Muscle of arm (tissue), 14 donors: ENCODE measurements around the gene EPM2A. TPM values are rescaled to one million over a fixed set of nuclear protein-coding genes. Genes with fewer than 3 reads are reported as not detected.
"Not testable (repeated sequence)": the region's sequence is repeated elsewhere in the genome, so short reads cannot be mapped to it uniquely, and the experiment has no call there.

Experiments
- DNase-seq: peaks from one replicate; pipeline ENCODE4 v3.0.0-alpha.2; 2013
- long read RNA-seq, 11 donors: transcript quantifications; one replicate each; lab custom pipeline, GENCODE V29; 2026
- polyA plus RNA-seq, 12 donors: library from polyadenylated mRNA; unstranded; fragments of 120-200 nt; gene quantifications; one replicate each; pipeline ENCODE4 v1.2.1, GENCODE V29; 2013; ENCODE audit not compliant: insufficient read length in 12 of 12

Gene EPM2A
- polyA plus RNA-seq: 10 to 100 TPM in 10 of 12 donors, 1 to 10 TPM in 1, not detected in 1; 6.9 to 25.0 (median 18.2) TPM
- long read RNA-seq, donor 1, full-length matches to known transcripts: 1 of 1 reads
- long read RNA-seq, donor 1, partial matches to known transcripts: 0 of 1 reads
- long read RNA-seq, donor 1, other reads (novel, unspliced or antisense): 0 of 1 reads
- long read RNA-seq, donor 2, full-length matches to known transcripts: 9 of 9 reads
- long read RNA-seq, donor 2, partial matches to known transcripts: 0 of 9 reads
- long read RNA-seq, donor 2, other reads (novel, unspliced or antisense): 0 of 9 reads
- long read RNA-seq, donor 3, full-length matches to known transcripts: 7 of 7 reads
- long read RNA-seq, donor 3, partial matches to known transcripts: 0 of 7 reads
- long read RNA-seq, donor 3, other reads (novel, unspliced or antisense): 0 of 7 reads
- long read RNA-seq, donor 4, full-length matches to known transcripts: 6 of 6 reads
- long read RNA-seq, donor 4, partial matches to known transcripts: 0 of 6 reads
- long read RNA-seq, donor 4, other reads (novel, unspliced or antisense): 0 of 6 reads
- long read RNA-seq, donor 5, full-length matches to known transcripts: 20 of 20 reads
- long read RNA-seq, donor 5, partial matches to known transcripts: 0 of 20 reads
- long read RNA-seq, donor 5, other reads (novel, unspliced or antisense): 0 of 20 reads
- long read RNA-seq, donor 6, partial matches to known transcripts: 0 of 2 reads
- long read RNA-seq, donor 6, other reads (novel, unspliced or antisense): 0 of 2 reads
- long read RNA-seq, donor 7, partial matches to known transcripts: 0 of 4 reads
- long read RNA-seq, donor 7, other reads (novel, unspliced or antisense): 0 of 4 reads
- long read RNA-seq, donor 8, full-length matches to known transcripts: 27 of 27 reads
- long read RNA-seq, donor 8, partial matches to known transcripts: 0 of 27 reads
- long read RNA-seq, donor 8, other reads (novel, unspliced or antisense): 0 of 27 reads
- long read RNA-seq, donor 9, full-length matches to known transcripts: 4 of 4 reads
- long read RNA-seq, donor 9, partial matches to known transcripts: 0 of 4 reads
- long read RNA-seq, donor 9, other reads (novel, unspliced or antisense): 0 of 4 reads
- long read RNA-seq, donor 10, full-length matches to known transcripts: 11 of 11 reads
- long read RNA-seq, donor 10, partial matches to known transcripts: 0 of 11 reads
- long read RNA-seq, donor 10, other reads (novel, unspliced or antisense): 0 of 11 reads
- long read RNA-seq, donor 11, full-length matches to known transcripts: 12 of 12 reads
- long read RNA-seq, donor 11, partial matches to known transcripts: 0 of 12 reads
- long read RNA-seq, donor 11, other reads (novel, unspliced or antisense): 0 of 12 reads

DNA sequence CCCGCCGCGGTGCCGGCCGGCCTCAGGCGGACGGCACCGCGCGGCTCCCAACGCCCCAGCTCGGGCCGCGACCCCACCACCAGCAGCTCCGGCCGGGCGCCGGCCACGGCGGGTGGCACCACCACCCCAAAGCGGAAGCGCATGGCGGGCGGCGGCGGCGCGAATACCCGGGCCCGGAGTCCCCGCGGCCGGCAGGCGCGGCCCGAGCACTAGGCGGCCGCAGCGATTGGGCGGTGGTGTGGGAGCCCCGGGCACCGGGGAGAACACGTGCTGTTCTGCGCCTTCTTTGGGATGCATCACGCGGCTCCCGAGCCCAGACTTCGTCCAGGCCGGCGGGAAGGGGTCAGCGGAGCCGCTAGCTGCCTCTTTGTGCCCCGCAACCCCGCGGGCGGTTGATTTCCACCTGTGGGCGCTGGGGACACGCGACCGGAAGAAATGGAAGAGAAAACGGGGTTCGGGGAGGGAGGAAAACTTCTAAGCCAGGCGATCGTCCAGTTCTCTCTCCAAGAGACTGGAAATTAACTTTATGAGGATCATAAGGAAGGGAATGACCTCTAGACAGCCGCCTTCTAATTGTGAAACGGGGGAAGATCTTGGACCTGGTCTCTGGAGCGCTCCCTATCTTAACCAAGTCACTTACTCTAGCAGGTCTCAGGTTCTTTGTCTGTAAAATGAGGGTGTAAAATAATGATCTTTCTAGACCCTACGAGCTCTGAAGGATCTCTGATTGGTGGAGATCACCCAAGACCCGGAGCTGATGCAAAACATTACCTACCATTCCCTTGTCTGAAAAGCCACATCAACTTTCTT, at the start of gene EPM2A:
Gene EPM2A (minus strand): TSS at position 165 of the 810 bp plus-strand sequence. CDS start 22 bp downstream, at position 143.
- DNase-seq: peak; percentile 73

DNA sequence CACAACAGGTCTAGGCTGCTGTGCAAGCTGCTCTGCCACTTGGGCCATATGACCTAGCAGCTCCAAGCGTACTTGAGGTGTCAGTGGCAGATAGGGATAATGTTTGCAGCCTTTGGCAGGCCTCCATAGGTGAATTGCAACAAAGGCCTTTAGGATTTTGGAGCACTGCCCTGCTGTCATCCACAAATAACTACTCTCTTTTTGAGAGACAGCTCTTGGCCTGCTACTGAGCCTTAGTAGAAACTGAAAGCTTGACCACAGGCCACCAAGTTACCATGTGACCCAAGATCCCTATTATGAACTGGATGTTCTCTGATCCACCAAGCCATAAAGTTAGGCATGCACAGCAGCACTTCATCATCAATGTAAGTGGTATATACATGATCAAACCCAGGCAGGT, 49.4 kb upstream of the EPM2A start:
- DNase-seq: no peak

DNA sequence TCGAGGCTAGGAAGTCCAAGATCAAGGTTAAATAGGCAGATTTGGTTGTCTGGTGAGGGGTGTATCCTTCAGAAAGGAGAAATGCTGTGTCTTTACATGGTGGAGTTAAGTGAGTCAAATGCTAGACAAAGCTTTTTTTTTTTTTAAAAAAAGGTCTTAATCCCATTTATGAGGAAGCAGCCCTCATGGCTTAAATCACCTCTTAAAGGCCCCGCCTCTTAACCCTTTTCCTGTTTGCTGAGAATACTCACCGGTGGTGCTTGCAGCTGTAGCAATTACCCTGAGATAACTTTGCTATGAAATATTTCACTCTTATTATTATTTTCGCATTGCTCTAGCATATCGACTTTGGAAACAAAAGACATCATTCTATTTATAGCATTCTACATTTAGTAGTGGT, 48.5 kb upstream of the EPM2A start:
- DNase-seq: no peak

DNA sequence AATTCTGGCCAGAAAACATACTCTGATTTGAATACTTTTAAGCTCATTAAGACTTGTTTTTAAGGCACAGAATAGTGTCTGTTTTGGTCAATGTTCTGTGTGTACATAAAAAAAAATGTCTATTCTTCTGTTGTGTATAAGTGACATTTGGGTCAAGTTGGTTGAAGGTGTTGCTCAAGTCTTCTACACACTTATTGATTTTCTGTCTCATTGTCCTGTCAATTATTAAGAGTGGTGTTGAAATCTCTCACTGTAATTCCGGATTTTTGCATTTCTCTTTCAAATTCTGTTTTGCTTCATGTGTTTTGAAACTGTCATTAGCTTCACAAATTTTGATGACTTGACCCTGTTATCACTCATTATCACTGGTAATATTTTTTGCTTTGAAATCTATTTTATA, 37.5 kb upstream of the EPM2A start:
- no peak for DNase-seq

DNA sequence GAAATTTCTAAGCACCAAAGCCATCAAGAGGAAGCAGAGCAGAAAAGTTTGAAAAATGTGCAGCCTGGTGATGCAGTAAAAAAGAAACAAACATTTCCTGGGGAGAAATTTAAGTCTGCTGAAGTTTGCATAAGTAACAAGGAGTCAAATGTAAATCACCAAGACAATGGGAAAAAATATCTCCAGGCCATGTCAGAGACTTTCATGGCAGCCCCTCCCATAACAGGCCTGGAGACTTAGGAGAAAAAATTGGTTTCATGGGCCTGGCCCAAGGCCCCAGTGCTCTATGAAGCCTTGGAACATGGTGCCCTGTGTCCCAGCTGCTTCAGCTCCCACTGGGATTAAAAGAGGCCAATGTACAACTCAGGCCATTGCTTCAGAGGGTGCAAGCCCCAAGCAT, 30.1 kb upstream of the EPM2A start:
- no peak for DNase-seq

DNA sequence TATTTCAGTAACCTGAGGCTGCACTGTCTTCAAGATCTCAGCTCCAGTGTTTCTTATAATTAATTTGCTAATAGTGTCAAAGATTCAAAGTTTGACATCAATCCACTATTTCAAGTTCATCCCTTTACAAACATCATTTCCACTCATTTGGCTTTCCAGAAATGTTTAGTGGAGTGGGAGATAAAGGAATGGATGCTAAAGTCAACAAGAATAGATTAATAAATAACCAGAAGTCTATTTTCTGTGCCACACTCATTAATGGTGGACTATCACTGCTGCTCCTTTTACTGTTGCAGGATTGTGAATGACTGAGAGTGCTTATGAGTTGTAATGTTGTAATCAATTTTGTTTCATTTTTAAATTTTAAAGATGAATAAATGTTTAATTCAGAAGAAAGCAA, 28.4 kb upstream of the EPM2A start:
- no peak for DNase-seq

DNA sequence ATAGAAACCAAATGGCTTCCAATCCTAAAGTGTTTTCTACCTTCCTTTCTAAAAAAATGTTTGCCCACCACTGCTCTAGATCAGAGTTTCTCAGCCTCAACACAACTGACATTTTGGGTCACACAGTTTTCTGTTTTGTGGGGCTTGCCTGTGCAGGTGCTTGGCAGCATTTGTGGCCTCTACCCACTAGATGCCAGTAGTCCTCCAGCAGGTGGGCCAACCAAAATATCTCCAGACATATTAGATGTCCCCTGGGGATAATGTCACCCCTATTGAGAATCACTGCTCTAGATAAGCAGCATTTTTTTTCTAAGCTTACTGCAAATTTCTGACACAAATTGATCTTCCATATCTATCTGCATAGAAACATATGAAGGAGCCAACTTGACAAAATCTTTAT, 26.3 kb upstream of the EPM2A start:
- no peak for DNase-seq

DNA sequence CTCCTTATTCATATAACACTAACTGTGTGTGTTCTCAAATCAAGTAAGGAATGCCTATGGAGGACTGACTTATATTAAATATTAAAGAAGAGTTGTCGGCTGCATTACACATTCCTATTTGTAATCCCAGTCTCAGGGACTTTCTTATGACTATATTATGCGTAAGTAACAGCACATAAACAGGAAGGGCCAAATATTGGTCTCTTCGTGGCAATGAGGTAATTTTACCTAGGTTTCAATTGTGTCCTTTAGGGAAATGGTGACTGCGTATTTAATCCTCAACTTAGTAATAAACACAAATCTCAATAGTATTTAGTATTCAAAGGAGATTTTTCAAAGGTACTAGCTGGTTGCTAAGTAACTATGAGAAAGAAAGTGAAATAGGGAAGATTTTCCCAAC, 22.8 kb upstream of the EPM2A start:
- no peak for DNase-seq

DNA sequence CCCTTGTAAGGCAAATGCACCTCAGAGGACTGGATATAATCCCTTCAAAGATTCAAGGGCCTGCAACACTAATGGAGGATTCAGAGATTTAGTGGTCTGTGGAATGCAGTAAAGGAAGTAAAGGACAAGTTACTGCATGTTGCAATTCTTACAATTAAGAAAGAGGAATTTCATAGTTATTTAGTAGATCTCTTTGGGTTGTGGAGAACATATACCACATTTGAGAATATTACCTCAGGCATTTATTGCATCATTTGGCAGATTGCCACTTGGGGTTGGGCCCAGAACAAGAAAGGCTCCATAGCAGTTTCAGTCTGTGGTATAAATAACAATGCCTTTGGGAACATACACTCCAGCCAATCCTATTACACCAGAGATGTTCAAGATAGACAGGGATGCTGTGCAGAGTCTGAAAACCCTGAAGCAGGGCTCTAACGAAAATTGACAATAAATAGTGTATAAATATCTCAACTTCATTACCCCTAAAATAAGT, 20.9 kb upstream of the EPM2A start:
- no peak for DNase-seq

DNA sequence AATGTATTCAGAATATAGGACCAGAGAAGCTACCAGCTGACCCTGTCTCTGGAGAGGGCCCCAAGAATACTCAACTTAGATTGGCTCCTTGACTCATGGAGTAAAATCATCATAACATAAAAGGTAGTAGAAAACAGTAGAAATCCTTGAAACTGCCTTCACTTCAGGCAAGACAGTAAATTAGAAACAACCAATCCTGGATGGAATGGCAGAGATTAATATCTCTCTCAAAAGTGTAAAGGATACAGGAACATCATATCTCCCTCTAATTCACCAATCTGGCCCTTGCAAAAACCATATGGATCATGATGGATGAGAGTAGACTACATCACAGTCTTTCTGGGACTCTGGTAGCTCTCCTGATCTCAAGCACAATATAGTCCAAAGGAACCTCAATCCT, 20.4 kb upstream of the EPM2A start:
- no peak for DNase-seq

DNA sequence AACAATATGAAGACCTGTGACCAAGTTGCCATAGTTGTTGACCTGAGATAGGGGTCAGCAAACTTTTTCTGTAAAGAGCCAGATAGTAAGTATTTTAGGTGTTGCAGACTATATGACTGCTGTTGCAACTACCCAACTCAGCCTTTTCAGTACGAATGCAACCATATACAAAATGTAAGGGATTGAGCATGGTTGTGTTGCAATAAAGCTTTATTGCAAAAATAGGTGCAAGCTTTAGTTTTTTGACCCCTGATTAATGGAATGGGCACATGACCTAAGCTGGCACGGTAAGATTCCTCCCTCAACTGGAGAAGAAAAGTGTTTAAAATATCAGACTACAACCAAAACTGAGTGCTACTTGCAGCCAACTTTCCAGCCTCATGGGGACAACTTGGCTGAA, 17.3 kb upstream of the EPM2A start:
- no peak for DNase-seq

DNA sequence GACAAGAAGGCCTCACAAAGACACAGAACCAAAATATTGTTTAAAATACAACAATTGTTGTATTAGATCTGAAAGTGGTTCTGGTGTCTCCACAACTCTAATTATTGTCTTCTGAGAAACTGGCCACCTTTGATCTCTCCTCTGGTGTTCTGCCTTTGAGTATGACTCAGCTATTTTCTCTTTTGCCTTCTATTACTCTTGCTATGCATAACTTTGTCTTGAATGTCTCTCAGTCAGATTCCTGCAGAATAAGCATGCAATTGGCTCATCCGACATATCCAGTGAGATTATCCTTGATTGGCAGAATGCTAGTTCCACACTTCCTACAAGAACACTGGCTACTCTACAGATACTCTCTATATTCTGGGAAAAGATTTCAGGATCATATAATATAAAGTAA, 14.3 kb upstream of the EPM2A start:
- no peak for DNase-seq

DNA sequence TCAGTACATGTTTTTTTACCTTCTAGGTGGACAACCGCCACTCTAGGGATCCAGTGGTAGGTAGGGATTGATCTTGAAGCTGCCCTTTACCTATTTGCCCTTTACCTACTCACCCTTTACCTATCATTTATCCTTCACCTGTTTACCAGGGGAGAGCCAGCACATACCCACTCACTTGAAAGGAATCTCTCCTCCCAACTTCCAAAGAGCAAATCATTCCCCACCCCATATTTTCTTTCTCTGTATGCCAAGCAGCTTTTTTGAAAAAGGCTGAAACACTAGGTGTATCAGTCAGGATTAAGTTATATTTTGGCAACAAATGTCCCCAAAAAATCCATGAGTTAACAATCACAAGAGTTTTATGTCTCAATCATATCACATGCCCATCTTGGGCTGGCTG, 10.5 kb upstream of the EPM2A start:
- DNase-seq: no peak

DNA sequence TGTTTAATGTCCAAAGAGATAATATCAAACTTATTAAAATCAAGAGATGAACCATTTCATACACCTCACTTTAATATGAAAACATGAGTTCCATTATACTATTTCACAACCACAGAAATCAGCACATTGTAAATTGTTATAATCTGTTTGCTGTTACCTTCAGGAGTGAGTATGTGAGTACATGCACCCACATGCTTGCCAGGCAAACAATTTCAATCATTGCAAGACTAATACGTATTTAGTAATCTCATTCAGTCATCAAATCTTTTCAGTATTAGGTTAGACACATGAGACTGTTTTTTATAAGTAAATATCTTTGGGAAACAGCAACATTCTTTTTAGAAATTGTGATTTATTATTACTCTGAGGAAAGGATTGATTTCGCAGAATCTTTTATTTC, 9.3 kb upstream of the EPM2A start:
- no peak for DNase-seq

DNA sequence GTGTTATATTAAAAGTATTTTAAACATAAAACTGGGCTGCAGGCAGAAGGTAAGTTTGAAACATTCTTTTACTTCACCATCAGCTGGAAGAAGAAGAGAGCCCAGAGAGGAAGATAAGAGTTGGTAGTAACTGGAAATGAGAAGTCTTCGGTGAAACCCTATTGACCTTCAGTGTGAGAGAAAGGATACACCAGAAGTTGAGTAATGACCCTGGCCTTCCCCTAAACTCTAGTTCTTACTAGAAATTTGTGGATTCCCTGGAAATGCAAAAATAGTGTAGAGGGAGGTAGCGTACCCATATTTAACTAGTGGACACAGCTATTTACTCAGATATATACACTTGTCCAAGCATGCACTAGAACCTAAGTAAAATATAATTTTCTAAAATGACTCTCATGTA, 8.0 kb upstream of the EPM2A start:
- DNase-seq: no peak

DNA sequence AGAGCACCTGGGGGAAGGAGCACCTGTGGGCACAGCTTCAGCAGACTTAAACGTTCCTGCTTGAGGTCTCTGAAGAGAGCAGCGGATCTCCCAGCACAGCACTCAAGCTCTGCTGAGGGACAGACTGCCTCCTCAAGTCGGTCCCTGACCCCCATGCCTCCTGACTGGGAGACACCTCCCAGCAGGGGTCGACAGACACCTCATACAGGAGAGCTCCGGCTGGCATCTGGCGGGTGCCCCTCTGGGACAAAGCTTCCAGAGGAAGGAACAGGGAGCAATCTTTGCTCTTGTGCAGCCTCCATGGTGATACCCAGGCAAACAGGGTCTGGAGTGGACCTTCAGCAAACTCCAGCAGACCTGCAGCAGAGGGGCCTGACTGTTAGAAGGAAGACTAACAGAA, 7.2 kb upstream of the EPM2A start:
- not testable (repeated sequence) for DNase-seq

DNA sequence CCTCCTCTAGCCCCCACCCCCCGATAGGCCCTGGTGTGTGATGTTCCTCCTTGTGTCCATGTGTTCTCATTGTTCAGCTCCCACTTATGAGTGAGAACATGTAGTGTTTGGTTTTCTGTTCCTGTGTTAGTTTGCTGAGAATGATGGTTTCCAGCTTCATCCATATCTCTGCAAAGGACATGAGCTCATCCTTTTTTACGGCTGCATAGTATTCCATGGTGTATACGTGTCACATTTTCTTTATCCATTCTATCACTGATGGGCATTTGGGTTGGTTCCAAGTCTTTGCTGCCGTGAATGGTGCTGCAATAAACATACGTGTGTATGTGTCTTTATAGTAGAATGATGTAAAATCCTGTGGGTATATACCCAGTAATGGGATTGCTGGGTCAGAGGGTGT, 4.4 kb upstream of the EPM2A start:
- not testable (repeated sequence) for DNase-seq

DNA sequence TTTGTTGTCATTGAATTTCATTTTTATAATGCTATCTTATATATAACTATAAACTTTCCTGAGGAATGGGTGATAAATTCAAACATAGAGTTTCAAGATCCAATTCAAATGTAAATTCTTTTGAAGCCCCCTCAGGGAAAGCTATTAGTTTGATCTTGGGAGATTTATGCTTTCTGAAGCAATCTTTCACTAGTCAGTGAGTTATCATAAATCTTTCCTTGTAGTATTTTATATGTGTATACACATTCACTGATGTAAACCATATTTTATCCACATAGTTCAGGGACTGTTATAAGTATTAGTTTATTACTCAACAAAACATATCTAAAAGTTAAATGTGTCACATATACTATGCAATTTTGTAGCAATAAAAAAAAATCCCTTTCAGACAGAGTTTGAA, 2.9 kb upstream of the EPM2A start:
- no peak for DNase-seq

DNA sequence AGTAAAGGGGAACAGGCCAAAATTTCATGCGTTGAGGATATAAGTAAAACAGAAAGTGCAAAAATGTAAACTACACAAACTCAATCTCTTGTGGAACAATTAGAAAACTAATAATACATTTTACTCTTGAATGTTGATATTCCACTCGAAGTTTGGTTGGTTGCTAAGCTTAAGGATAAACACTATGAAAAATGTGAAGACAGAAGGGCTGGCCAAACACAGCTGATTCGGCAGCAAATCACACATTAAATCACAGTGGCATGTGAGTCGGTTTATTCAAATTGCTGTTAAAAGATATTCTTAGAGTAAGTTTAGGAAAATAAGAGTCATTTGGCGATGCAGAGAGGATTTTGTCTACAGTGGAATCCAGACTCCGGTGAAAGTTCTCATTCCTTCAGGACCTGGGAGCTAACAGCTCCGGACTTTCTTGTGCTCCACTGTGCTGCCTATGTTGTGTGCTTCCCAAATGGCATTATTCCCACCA, 1.4 kb upstream of the EPM2A start:
- DNase-seq: peak; percentile 63

DNA sequence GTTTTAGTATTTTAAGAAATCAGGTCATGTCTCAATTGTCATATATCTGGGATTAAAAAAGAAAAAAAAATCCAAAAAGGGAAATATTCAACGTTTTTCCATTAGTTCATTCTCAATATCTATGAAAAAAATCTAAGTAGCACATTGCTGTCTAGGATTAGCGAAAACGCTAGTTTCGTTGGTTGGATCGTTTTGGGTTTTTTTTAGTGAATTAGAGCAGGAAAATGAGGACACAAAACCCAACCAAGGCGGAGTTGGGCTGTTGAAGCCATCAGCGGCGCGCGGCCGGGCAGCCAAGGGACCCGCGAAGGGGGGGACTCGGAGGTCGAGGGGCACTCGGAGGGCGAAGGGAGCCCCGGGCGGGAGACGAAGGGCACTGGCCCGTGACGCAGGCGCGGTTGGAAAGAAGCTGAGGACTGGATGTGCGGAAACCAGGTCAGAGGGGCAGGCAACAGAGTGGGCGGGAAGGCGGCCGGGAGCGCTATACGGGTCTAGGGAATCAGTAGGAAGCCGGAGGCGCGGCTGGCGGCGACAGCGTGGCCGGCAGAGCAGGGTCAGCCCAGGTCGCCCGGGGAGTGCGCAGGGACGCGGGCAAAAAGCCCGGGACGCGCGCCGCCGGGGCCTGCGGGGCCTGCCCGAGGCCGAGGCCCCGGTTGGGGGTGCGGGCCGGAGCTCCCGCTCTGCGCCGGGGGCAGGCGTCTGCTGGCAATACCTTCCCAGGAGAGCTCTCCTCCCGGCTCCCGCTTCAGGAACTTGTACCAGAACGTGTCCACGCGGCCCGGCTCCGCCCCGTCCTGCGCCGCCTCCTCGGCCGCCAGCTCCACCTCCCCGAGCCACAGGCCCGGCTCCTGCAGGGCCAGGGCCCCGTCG, 599 bp downstream of the EPM2A start:
- DNase-seq: peak; percentile 87
